Measurements from ENCODE around the gene CYP20A1.
"Not testable (repeated sequence)": the region's sequence is repeated elsewhere in the genome, so short reads cannot be mapped to it uniquely, and the experiment has no call there.

Gene CYP20A1, protein sequence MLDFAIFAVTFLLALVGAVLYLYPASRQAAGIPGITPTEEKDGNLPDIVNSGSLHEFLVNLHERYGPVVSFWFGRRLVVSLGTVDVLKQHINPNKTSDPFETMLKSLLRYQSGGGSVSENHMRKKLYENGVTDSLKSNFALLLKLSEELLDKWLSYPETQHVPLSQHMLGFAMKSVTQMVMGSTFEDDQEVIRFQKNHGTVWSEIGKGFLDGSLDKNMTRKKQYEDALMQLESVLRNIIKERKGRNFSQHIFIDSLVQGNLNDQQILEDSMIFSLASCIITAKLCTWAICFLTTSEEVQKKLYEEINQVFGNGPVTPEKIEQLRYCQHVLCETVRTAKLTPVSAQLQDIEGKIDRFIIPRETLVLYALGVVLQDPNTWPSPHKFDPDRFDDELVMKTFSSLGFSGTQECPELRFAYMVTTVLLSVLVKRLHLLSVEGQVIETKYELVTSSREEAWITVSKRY

DNA sequence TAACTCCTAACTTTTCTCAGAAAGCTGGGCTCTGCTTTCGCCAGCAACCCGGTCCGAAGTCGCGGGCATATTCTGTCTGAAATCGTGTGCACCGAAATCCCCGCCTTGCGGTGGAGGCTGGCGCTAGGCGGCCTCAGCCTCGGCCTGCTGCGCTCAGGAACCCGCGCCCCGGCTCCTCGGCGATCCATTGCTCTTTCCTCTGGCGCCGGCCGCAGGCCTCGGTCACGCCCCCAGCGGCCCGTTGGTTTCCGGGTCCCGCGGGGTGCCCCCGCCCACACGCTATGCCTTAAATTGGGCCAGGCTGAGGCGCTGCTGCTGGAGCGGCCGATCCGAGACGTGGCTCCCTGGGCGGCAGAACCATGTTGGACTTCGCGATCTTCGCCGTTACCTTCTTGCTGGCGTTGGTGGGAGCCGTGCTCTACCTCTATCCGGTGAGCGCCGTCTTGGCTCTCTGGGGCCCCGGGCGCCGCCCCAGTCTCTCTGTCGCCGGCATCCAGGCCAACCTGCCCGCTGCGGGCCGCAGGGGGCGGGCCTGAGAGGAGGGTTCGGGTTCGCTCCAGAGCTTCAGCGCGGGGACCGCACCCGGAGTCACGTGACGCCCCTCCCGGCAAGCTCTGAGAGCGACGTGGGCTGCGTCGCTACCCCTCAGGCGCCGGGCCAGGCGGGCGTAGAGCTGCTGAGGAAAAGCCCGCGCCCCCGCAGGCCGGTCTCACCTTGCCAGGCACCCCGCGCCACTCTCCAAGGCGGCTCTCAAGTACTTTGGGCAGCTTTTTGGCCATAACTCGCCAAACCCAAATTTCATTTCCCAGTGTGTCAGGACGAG is at the start of gene CYP20A1:
TSS of gene CYP20A1 (plus strand) at position 315 of the 823 bp plus-strand sequence. CDS start at position 360, 45 bp downstream.
- DNase-seq, result peak; percentile 88 to 94

DNA sequence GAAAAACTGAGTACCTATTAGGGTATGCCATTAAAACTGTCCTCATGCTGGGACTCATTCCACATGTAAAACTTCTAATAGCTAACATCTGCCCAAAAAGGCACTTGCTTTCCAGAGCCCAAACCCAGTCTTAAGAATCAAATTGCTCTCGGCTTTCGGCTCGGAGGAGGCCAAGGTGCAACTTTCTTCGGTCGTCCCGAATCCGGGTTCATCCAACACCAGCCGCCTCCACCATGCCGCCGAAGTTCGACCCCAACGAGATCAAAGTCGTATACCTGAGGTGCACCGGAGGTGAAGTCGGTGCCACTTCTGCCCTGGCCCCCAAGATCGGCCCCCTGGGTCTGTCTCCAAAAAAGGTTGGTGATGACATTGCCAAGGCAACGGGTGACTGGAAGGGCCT is 48.3 kb upstream of the CYP20A1 start:
- not testable (repeated sequence) for DNase-seq

DNA sequence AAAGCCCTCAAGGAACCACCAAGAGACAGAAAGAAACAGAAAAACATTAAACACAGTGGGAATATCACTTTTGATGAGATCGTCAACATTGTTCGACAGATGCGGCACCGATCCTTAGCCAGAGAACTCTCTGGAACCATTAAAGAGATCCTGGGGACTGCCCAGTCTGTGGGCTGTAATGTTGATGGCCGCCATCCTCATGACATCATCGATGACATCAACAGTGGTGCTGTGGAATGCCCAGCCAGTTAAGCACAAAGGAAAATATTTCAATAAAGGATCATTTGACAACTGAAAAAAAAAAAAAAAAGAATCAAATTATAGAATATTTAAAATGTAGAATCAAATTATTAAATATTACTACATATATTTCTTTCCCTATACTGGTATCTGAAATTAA is 47.8 kb upstream of the CYP20A1 start:
- not testable (repeated sequence) for DNase-seq

DNA sequence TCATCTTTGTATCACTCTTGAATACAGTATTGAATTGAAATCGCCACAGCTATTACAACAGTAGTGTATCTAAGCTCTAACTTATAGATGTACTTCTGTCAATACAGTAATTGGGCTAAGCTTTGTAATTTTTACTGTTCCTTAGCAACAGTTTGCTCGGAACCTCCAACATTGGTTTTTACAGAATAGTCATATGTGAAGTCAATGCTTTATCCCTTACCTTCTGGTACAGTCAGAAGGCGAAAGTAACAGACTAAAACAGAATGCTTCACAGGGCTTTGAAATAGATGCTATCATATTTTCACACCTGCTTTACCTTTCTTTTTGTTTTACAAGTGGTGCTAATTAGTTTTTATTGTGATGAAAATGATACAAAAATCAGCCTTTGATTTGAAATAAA is 46.9 kb upstream of the CYP20A1 start:
- DNase-seq, result no peak

DNA sequence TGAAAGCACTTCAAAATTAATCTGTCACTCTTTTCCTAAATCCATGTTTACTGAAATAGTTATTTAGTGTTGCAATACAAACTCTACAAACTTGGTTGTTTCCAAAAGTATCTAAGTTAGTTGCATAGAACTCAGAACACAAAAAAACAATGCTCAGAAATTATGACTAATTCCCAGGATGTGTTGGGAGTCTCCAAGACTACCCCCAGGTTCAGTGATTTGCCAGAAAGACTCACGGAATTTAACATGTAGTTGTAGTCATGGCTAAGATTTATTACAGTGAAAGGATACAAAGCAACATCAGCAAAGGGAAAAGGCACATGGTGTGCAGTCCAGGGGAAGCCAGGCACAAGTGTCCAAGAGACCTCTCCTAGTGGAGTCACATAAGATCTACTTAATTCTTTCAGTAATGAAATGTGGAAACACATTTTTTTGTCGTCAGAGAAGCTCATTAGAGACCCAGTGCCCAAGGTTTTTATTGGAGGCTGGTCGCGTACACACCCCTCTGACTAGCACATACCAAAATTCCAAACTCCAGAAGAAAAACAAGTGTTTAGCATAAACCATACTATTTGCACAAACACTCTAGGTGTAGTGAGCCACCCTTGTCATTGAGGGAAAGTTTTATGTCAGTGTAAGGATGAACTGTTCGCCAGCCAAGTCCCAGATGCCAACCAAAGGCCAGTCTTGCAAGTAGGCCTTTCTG is 43.3 kb upstream of the CYP20A1 start:
- DNase-seq, result no peak

DNA sequence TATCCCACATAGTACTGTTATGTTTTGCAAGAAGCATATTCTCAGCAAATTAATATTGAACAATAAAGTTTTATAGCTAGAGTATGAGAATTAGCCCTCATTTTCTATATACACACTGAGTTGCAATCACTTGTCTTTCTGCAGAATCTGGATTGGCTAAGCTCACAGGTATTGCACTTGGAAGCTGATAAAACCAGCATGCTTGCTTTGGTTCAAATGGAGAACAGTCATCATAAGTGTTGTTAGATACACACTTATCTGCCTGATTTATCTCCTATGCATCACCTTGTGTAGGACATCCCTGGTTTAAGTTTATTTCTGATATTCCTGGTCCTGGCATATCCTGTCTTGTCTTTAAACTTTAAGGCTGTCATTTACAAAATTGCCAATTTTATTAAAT is 38.0 kb upstream of the CYP20A1 start:
- DNase-seq, result no peak

DNA sequence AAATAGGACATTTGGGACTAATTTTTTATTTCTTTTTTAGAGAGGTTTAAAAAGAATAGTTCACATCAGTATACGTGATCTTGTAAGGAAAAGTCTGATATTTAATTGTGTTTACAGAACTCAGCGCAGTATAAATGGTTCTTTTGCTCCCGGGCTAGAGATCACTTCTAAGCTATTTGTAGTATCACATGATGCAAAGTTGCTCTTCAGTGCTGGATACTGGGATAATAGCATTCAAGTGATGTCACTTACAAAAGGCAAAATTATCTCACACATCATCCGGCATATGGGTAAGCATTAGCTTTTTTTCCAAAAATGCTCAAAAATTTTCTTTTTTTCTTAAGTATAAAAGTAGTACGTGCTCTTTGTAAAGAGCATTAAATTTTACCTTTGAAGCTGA is 37.4 kb upstream of the CYP20A1 start:
- no peak for DNase-seq

DNA sequence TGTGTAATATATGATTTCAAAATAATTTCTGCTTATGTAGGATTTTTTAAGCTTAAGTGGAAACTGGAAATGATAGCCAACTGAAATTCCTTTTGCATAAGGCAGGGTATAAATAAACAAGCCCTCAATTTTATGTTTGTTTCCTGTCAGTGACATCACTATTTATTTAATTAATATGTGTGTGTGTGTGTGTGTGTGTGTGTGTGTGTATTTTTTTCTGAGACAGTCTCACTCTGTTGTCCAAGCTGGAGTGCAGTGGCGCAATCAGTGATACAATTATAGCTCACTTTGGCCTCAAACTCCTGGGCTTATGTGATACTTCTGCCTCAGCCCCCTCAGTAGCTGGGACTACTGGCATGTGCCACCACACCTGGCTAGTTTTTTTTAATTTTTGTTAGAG is 29.3 kb upstream of the CYP20A1 start:
- no peak for DNase-seq

DNA sequence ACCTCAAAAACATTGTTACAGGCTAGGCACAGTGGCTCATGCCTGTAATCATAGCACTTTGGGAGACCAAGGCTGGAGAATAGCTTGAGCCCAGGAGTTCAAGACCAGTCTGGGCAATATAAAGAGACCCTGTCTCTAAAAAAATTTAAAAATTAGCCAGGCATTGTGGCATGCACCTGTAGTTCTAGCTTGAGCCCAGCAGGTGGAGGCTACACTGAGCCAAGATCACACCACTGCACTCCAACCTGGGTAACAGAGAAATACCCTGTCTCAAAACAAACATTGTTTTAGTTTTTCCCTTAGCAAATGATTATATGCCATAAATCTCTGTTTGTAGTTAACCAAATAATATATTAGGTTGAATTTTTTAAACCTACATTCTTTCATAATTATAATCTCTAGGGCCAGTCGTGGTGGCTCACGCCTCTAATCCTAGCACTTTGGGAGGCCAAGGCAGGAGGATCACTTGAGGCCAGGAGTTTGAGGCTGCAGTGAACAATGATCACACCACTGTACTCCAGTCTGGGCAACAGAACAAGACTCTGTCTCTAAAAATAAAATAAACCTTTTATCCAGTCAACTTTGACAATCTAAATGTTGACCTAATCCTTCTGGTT is 13.3 kb upstream of the CYP20A1 start:
- peak in 1 of 2 experiments; percentile 12 for DNase-seq

DNA sequence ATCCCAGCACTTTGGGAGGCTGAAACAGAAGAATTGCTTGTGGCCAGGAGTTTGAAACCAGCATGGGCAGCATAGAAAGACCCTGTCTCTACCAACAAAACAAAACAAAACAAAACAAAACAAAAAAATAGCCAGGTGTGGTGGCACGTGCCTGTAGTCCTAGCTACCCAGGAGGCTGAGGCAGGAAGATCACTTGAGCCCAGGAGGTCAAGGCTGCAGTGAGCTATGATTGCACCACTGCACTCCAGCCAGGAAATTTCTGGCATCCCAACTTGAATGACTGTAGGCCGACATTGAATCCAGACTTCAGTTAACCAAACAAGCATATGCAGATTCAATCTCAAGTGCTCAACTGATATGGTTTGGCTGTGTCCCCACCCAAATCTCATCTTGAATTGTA is 9.1 kb upstream of the CYP20A1 start:
- DNase-seq, result not testable (repeated sequence)

DNA sequence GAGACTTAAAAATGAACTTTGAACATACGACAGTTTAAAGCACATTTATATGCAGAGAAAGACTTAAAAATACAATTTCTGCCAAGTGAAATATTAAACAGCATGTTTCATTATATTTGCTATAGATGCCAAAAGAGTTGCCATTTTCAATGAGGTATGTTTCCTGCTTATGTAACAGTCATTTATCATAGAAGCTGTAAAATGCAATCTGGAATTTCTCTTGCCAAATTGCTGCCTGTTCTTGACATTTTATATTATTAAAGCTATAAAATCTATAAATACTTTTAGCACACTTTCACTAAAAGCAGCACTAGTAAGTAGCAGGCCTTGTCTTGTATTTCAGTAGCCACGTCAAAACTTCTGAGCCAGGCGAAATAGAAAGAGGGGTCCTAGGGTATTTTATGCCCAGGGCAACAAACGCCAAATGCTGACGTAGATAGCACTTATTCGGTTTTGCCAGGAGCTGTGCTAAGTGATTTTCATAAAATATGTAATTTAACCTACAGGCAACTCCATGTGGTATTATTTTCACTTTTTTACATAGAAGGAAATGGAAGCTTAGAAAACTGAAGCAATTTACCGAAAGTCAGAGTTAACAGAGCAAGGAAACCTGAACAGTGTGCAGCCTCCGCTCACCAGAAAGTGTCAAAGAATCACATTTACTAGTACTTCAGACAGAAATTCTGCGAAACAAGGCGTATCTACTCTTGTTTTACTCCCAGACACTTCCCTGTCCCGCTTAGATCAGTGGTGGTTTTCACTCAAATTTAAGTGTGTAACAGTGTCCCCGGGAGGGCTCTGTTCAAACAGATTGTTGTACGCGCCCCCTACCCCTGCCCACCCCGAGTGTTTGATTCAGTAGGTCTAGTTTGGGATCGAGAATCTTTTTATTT is 1.2 kb upstream of the CYP20A1 start:
- DNase-seq, result peak in 1 of 2 experiments; percentile 5

DNA sequence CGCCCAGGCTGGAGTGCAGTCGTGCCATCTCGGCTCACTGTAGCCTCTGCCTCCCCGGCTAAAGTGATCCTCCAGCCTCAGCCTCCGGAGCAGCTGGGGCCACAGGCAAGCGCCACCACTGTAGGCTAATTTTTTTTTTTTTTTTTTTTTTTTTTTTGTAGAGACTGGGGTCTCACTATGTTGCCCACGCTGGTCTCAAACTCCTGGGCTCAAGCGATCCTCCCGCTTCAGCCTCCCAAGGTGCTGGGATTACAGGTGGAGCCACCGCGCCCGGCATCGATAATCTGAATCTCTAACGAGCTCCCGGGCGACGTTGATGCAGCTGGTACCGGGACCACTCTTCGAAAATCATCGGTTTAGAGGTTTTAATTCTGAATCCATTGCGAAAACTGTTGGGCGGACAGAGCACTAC is 520 bp upstream of the CYP20A1 start:
- peak in 1 of 2 experiments; percentile 15 for DNase-seq

DNA sequence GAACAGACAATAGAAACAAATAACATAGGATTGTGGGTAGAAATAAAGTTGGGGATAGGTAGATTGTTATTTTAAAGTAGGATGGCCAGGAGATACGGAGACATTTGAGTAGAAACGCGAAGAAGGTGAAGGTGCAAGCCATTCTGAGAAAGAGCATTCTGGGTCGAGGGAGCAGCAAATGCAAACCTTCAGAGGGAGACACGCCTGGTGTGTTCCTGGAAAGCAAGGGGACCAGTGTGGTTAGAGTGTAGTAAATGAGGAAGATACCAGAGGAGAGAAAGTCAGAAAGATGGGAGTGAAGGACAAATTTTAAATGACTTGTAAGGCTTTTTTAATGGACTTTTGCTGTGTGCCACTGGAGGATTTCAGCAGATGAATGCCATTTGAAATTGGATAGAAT is 1.7 kb downstream of the CYP20A1 start:
- no peak for DNase-seq

DNA sequence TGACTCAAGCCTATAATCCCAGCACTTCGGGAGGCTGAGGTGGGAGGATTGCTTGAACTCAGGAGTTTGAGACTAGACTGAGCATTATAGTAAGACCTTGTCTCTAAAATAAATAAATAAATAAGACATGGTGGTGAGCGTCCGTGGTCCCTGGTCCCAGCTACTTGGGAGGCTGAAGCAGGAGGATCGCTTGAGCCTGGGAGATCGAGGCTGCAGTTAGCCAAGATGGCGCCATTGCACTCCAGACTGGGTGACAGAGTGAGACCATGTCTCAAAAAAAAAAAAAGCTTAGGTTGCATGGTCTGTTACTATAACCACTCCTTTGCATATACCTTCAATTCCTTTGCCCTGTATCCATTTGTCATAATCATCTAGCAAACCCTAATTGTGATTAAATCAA is 3.7 kb downstream of the CYP20A1 start:
- DNase-seq, result no peak

DNA sequence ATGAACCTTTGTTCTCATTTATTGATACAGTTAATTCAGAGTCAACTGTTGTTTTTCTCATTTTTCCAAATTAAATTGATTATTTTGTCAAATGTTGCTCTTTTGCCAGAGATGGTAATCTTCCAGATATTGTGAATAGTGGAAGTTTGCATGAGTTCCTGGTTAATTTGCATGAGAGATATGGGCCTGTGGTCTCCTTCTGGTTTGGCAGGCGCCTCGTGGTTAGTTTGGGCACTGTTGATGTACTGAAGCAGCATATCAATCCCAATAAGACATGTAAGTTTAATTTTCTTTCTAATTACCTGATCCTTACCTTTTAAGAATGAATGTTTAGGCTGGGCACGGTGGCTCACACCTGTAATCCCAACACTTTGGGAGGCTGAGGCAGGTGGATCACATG is 7.8 kb downstream of the CYP20A1 start:
- DNase-seq, result no peak

DNA sequence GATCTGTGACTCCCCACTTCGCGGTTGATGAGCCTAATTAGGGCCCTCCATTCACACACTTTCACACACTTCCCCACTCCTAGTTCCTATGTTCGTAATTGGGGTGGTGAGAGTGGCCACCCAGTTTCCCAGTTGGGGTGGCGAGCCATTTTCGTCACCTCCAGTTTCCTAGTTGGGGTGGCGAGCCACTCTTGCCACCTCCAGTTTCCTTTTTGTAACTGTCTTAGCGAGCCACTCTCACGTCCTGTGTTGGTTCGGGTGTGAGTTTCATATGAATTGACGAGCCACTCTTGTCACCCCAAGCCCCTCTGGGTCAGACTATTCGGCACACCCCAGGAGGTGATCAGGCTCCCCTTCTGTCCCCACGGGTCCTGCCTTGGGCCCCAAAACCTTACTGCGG is 14.0 kb downstream of the CYP20A1 start:
- no peak for DNase-seq

DNA sequence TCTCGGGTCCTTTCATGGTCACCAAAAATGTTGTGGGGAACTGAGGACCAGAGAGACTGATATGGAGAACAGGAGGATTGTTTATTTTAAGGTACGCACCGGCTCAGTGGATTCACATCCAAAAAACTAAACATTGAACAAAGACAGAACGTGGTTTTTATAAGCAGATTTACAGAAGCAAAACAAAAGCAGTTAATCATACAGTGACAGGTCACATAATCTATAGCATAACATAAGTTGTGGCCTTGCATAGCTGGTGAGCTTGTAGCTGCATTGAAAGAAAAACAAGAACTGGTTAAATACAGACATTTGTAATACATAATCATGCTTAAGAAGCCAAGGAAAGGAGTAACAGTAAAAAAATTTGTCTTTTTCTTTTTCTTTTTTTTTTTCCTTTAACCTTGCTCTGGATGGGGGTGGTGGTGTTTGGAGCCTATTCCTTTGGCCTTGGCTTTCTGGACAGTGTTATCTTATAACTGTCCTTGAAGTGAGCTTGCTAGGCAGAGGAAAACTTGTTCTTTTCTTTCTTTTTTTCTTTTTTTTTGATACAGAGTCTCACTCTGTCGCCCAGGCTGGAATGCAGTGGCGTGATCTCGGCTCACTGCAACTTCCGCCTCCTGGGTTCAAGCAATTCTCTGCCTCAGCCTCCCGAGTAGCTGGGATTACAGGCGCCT is 14.7 kb downstream of the CYP20A1 start:
- not testable (repeated sequence) for DNase-seq

DNA sequence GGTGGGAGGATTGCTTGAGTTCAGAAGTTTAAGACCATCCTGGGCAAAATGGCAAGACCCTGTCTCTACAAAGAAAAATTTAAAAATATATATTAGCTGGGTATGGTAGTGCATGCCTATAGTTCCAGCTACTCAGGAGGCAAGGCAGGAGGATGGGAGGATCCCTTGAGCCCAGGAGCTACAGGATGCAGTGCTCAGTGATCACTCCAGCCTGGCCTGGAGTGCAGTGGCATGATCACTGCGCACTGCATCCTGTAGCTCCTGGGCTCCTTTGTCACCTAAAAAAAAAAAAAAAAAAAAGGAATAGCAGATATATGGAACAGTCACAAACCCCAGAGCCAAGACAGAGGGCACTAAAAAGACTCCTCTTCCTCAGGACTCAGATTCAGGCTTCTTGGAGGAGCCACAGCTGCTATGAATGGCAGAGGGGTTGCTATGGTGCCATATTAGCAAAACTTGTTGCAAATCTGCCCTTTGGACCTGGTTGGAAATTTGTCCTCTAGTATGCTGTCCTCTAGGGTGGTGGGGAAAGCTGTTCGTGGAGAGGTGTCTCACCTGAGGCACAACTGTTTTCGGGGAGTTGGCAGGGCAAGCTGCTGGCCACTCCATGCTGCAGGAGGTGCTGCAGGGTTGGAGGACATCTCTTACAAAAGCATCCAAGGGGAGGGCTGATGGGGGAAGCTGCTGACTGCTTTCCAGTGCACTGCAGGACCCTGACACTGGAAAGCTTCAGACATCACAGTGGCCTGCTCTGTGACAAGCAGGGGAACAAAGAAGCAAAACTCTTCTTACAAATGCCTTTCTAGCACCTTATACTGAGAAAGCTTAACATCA is 22.7 kb downstream of the CYP20A1 start:
- no peak for DNase-seq

DNA sequence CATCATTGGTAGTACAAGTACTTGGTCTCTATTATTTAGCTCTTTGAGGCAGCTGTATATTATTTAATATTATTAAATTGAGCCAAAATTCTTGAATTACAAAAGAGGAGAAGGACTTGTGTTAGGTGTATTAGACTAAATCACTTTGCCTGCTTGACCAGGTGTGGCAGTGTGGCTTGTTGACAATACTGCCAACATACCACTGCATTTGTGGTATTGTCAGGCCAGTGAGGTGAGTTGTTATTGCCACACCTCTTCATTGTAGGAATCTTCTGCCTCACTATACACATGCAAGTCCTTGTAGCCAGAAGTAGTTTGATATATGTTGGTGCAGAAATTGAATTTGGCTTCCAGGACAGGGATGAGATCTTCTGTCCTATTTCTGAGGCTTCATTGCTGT is 40.5 kb downstream of the CYP20A1 start:
- DNase-seq, result peak in 1 of 2 experiments; percentile 6

DNA sequence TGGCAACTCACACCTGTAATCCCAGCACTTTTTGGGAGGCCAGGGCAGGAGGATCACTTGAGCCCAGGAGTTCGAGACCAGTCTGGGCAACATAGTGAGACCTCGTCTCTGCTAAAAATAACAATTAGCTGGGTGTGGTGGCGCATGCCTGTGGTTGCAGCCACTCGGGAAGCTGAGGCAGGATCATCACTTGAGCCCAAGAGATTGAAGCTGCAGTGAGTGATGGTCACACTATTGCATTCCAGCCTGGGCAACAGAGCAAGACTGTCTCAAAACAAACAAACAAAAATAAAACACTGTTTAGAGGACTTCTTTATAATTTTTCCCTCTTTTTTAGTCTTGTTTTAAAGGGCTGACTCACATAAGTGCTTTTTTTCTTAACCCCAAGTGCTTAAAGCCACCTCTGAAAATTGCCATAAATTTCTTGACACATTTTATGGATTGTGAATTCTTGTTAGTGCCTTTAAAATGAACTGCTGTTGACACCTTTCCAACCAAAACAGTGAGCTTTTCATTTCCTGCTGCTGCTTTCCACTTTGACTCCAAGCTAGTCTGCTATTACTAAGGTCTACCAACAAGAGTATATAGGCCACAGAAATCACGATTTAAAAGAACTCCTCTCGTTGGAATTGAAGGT is 41.7 kb downstream of the CYP20A1 start:
- DNase-seq, result no peak
